Testis (tissue), 5 donors: ENCODE results near the gene LSG1. TPM values are rescaled to one million over a fixed set of nuclear protein-coding genes. Genes with fewer than 3 reads are reported as not detected.

Source experiments
- DNase-seq: peaks from one replicate; pipeline ENCODE4 v3.0.0-alpha.2; 2019
- H3K27ac ChIP-seq, 2 donors: fragments of 200-600 bp; sonication (generic); one replicate each; pipeline ENCODE4 v1.5.1; 2019
- H3K27me3 ChIP-seq: fragments of 200-600 bp; sonication (generic); one replicate; pipeline ENCODE4 v1.5.1; 2019
- H3K36me3 ChIP-seq: fragments of 200-600 bp; sonication (generic); one replicate; pipeline ENCODE4 v1.5.1; 2017; ENCODE audit warnings: low read depth; ENCODE audit errors: missing control alignments
- H3K4me1 ChIP-seq: fragments of 200-600 bp; sonication (generic); one replicate; pipeline ENCODE4 v1.5.1; 2019
- H3K4me3 ChIP-seq, 2 donors: fragments of 200-600 bp; sonication (generic); one replicate each; pipeline ENCODE4 v1.5.1; 2017 to 2019
- H3K9me3 ChIP-seq: fragments of 200-600 bp; sonication (generic); one replicate; pipeline ENCODE4 v1.5.1; 2017
- CTCF ChIP-seq, 3 experiments: fragments of 450-650 bp in 2 of 3; fragments of 200-600 bp in 1 of 3; sonication (generic) in 1 of 3; IDR thresholded peaks; one replicate each; pipeline ENCODE4 v1.5.1; 2016 to 2019; ENCODE audit warnings: antibody characterized with exemption in 3 of 3, mild to moderate bottlenecking in 2 of 3, moderate library complexity in 1 of 3
- POLR2A ChIP-seq: fragments of 450-650 bp; IDR thresholded peaks from one replicate; pipeline ENCODE4 v1.6.1; 2017; ENCODE audit warnings: antibody characterized with exemption, mild to moderate bottlenecking, moderate library complexity
- WGBS, 2 donors: methylation state at CpG; one replicate each; pipeline ENCODE4 v1.1.5; 2018; 5-methylcytosine and 5-hydroxymethylcytosine counted together
- intact Hi-C: fragments of 100-400 bp; cut with DNase I; formaldehyde crosslinking; loops from one replicate; pipeline ENCODE4 v1.15.1; 2023; ENCODE audit warnings: low total_unique reads
- long read RNA-seq, 2 donors: transcript quantifications; one replicate each; lab custom pipeline, GENCODE V29; 2026
- polyA plus RNA-seq: library from polyadenylated mRNA; stranded (reverse); fragments of 350-450 nt; fragmentation: Illumina TruSeq; extraction: RNeasy Lipid Tissue Mini Kit (QIAGEN cat#74804); gene quantifications from one replicate; pipeline ENCODE4 v1.2.3, GENCODE V29; 2014; ENCODE audit warnings: low read depth, low replicate concordance; ENCODE audit not compliant: insufficient read depth
- total RNA-seq, 2 donors: library from RNA; depleted of rRNA; stranded (reverse); fragments of >200 nt; gene quantifications; one replicate each; pipeline ENCODE4 v1.2.3, GENCODE V29; 2016

Gene LSG1
- total RNA-seq (10 to 100 TPM; 50.5 to 56.1 TPM), polyA plus RNA-seq (47.4 TPM)
- long read RNA-seq, donor 1, transcript LSG1-201 (14 exons, 3,572 nt): major isoform, 5 of 11 reads
- long read RNA-seq, donor 1, partial matches to known transcripts: 5 of 11 reads
- long read RNA-seq, donor 1, other reads (novel, unspliced or antisense): 0 of 11 reads
- long read RNA-seq, donor 2, transcript LSG1-201 (14 exons, 3,572 nt): major isoform, 6 of 7 reads
- long read RNA-seq, donor 2, partial matches to known transcripts: 0 of 7 reads
- long read RNA-seq, donor 2, other reads (novel, unspliced or antisense): 0 of 7 reads

GRCh38 chr3:194671900-194672808 is at the start of gene LSG1:
LSG1 (minus strand) TSS chr3:194672191; CDS start chr3:194672162, 29 bp downstream.
- WGBS, 2 donors: 0 to 1% methylated on average over 56 to 57 of the region's 57 CpGs
- no peaks in the 10 kb centered on the region for H3K27me3 ChIP-seq

GRCh38 chr3:194720048-194720447 is 48.1 kb upstream of the LSG1 start:
- intact Hi-C loops: no loop called here
- H3K4me1 ChIP-seq: no peaks in the 10 kb centered on the region
- H3K27ac ChIP-seq: no peak overlapping the region
- H3K27me3 ChIP-seq: no peaks in the 10 kb centered on the region
- TF ChIP-seq POLR2A (no peak), CTCF (IDR thresholded peaks at IDR 0.05) (no peak)
- WGBS, 2 donors: 86 to 89% methylated on average over 6 of the region's 6 CpGs
- H3K9me3 ChIP-seq: no peaks in the 10 kb centered on the region
- H3K4me3 ChIP-seq: no peak overlapping the region
- no peak for DNase-seq
- H3K36me3 ChIP-seq: no peaks in the 10 kb centered on the region

More at GRCh38 chr3:194671900-194672808, at the start of gene LSG1:
- Histone ChIP-seq H3K36me3 (no peaks in the 10 kb centered on the region), H3K4me1 (peaks cover 18% of the 10 kb centered on the region), H3K9me3 (no peaks in the 10 kb centered on the region), H3K27ac (peak within 1 kb of the TSS; percentile 93 to 96), H3K4me3 (peak within 1 kb of the TSS; percentile 75 to 84)
- DNase-seq: peak; percentile 97
- intact Hi-C loops: no loop called here
- TF ChIP-seq POLR2A (no peak), CTCF (IDR thresholded peaks at IDR 0.05) (peak in 2 of 3 experiments; percentile 24 to 34)

GRCh38 chr3:194718079-194718478 is 46.1 kb upstream of the LSG1 start:
- Histone ChIP-seq H3K36me3 (no peaks in the 10 kb centered on the region), H3K4me1 (no peaks in the 10 kb centered on the region), H3K27ac (no peak overlapping the region), H3K27me3 (no peaks in the 10 kb centered on the region), H3K9me3 (no peaks in the 10 kb centered on the region), H3K4me3 (no peak overlapping the region)
- WGBS, 2 donors: 83 to 94% methylated on average over 2 of the region's 2 CpGs
- no peak for TF ChIP-seq POLR2A
- no peak for TF ChIP-seq CTCF (IDR thresholded peaks at IDR 0.05)
- no peak for DNase-seq
- intact Hi-C loops: no loop called here

GRCh38 chr3:194715022-194715800 is 43.2 kb upstream of the LSG1 start:
- no peak overlapping the region for H3K4me3 ChIP-seq
- DNase-seq: no peak
- H3K4me1 ChIP-seq: no peaks in the 10 kb centered on the region
- no peaks in the 10 kb centered on the region for H3K36me3 ChIP-seq
- H3K9me3 ChIP-seq: no peaks in the 10 kb centered on the region
- H3K27ac ChIP-seq: no peak overlapping the region
- intact Hi-C loops: no loop called here
- WGBS, 2 donors: 90 to 91% methylated on average over 8 of the region's 8 CpGs
- TF ChIP-seq CTCF (IDR thresholded peaks at IDR 0.05): no peak
- TF ChIP-seq POLR2A: no peak
- no peaks in the 10 kb centered on the region for H3K27me3 ChIP-seq
